Nephron (organoid): ENCODE measurements around the gene C5orf46.

Experiments used
- H3K27ac Mint-ChIP-seq, 3 experiments: 2 replicates each; pipeline ENCODE4 v1.8.0; 2020; ENCODE audit warnings: mixed read lengths in 3 of 3, mild to moderate bottlenecking in 2 of 3, moderate library complexity in 1 of 3
- H3K27me3 Mint-ChIP-seq: 2 replicates; pipeline ENCODE4 v1.8.0; 2021; ENCODE audit warnings: low read depth, mild to moderate bottlenecking, moderate library complexity, mixed read lengths
- H3K36me3 Mint-ChIP-seq: 2 replicates; pipeline ENCODE4 v1.8.0; 2020; ENCODE audit warnings: low read depth, mixed read lengths
- H3K4me1 Mint-ChIP-seq: 2 replicates; pipeline ENCODE4 v1.8.0; 2020; ENCODE audit warnings: mixed read lengths
- H3K4me3 Mint-ChIP-seq, 3 experiments: 2 replicates each; pipeline ENCODE4 v1.8.0; 2020; ENCODE audit warnings: mild to moderate bottlenecking in 3 of 3, mixed read lengths in 3 of 3, moderate library complexity in 2 of 3
- H3K9me3 Mint-ChIP-seq: 2 replicates; pipeline ENCODE4 v1.8.0; 2020; ENCODE audit warnings: mixed read lengths
- CTCF ChIP-seq, 3 experiments: fragments of 200-600 bp; sonication (generic); IDR thresholded peaks; one replicate each; pipeline ENCODE4 v1.5.0; 2021; ENCODE audit warnings: antibody characterized with exemption in 3 of 3; ENCODE audit not compliant: unreplicated experiment in 3 of 3

Gene C5orf46

DNA sequence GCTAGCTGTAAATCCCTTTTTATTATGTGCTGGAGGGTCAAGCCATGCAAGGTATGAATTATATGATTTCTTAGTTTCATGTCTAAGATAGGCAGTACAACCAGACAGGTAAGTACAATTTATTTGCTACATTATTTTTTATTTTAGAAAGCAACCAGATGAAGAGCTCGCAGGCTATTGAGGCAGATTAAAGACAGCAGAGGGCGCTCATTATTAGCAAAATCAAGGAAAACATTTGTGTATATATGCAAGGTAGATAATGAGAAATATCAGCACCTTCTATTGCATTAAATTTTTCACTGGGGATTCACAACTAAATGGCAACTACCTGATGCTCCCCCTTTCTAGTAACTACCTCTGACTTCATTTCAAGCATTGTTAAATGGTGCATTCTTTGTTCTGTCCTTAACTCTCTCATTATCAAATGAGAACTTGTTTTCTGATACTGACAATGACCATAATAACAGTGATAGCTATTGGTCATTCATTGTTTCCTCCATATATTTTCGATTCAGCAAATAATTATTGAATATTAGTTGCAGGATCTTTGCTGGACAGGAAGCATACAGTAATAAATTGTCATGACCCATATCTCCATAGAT is 19.2 kb downstream of the C5orf46 start:
- no peaks in the 10 kb centered on the region for H3K36me3 Mint-ChIP-seq
- no peaks in the 10 kb centered on the region for H3K27me3 Mint-ChIP-seq
- no peaks in the 10 kb centered on the region for H3K4me1 Mint-ChIP-seq
- no peak overlapping the region for H3K27ac Mint-ChIP-seq
- no peak overlapping the region for H3K4me3 Mint-ChIP-seq
- peak; percentile 53 to 66 (median 63) for TF ChIP-seq CTCF (IDR thresholded peaks at IDR 0.05; ENCODE audit: unreplicated experiment in 3 of 3)
- H3K9me3 Mint-ChIP-seq = no peaks in the 10 kb centered on the region

DNA sequence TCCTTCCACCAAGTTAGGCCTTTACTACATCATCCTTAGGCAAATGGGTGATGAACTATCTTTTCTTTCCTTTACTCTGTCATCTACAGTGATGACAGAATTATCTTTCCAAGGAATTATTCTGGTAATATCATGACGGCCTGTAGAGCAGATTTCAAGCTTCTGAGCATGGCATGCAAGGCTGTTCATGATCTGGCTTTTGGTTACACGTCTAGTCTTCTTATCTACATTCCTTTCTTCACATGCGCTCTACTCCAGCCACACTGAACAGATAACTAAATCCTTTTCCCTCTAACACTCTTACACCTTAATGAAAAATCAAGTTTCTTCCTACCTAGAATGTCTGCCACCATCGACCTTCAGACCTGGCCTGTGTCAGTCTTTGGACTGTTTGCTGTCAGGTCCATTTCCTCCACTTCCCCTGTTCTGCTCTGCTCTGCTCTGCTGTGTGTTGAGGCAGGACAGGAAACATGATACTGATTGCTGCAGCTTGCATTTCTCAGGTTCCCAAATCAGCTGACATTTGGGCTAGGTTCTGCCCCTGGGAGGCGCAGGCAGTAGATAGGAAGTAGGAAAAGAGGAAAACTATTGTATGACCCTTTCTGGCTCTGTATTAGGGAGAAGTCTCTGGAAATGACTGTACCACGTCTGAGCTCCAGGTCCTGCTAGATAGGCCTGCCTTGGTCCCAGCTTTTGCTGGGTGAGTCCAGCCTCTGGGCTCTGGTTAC is 23.6 kb downstream of the C5orf46 start:
- no peaks in the 10 kb centered on the region for H3K27me3 Mint-ChIP-seq
- H3K36me3 Mint-ChIP-seq = no peaks in the 10 kb centered on the region
- no peak overlapping the region for H3K27ac Mint-ChIP-seq
- no peaks in the 10 kb centered on the region for H3K9me3 Mint-ChIP-seq
- H3K4me3 Mint-ChIP-seq = no peak overlapping the region
- no peak for TF ChIP-seq CTCF (IDR thresholded peaks at IDR 0.05; ENCODE audit: unreplicated experiment in 3 of 3)
- no peaks in the 10 kb centered on the region for H3K4me1 Mint-ChIP-seq

DNA sequence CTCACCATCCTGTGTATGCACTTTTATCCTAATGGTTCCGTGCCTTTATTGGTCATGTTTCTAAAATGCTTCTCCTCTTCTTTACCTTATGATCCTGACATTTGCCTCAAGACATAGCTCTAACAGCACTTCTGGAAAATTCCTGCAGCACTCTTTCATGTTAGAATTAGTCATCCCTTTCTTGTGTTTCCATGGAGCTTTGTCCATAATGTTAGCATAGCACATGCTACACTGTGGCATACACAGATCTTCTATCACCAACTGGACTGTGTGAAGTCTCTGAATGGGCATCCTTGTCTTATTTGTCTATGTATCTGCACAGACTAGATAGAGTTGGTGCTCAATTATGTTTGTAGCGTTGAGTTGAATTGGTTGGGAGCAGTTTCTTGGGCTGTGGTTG is 25.9 kb downstream of the C5orf46 start:
- Mint-ChIP-seq H3K27me3 (peaks cover 4% of the 10 kb centered on the region), H3K9me3 (no peaks in the 10 kb centered on the region), H3K4me3 (no peak overlapping the region), H3K4me1 (no peaks in the 10 kb centered on the region), H3K36me3 (no peaks in the 10 kb centered on the region), H3K27ac (no peak overlapping the region)
- TF ChIP-seq CTCF (IDR thresholded peaks at IDR 0.05; ENCODE audit: unreplicated experiment in 3 of 3) = no peak

GRCh38 chr5:147879784-147880183 is 26.6 kb downstream of the C5orf46 start:
- no peaks in the 10 kb centered on the region for H3K9me3 Mint-ChIP-seq
- H3K27ac Mint-ChIP-seq = no peak overlapping the region
- no peaks in the 10 kb centered on the region for H3K4me1 Mint-ChIP-seq
- no peaks in the 10 kb centered on the region for H3K36me3 Mint-ChIP-seq
- H3K27me3 Mint-ChIP-seq = peaks cover 4% of the 10 kb centered on the region
- TF ChIP-seq CTCF (IDR thresholded peaks at IDR 0.05; ENCODE audit: unreplicated experiment in 3 of 3) = no peak
- H3K4me3 Mint-ChIP-seq = no peak overlapping the region

DNA sequence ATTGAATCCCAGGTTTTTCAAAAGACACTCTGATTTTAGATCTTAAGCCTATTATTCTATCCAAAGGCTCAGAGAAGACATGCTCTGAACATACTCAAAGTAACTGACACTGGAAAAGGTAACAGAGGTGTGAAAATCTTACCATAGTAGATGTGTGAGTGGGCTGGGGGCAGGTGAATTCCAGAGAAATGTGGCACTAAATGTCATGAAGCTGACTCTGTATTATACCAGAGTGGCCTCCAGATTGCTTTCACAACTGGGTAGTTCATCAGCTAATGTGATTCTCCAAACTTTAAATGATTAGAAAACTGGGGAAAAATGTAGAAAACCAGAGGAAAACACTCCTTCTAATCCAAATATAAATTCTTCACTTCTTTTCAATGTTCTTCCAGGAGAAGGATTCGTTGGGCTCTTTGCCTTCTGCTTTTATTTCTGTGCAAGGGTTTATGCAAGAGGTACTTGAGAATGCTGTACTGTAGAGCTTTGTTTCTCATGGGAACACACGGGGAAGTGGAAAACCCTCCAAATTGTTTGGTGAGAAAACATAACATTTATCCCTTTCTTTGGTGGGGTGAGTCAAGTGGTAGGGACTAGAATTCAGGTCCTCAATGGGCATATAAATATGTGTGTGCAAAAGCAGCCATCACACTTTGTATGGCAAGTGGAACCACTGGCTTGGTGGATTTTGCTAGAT is 28.1 kb downstream of the C5orf46 start, which contains the start of gene SCGB3A2:
SCGB3A2 (plus strand) TSS at position 646 of the 694 bp plus-strand sequence. CDS start 93 bp downstream, outside the sequence.
- Mint-ChIP-seq H3K4me1 (no peaks in the 10 kb centered on the region), H3K27ac (peak within 1 kb of the TSS in 1 of 3 experiments; percentile 6), H3K9me3 (no peaks in the 10 kb centered on the region), H3K27me3 (peaks cover 17% of the 10 kb centered on the region), H3K36me3 (no peaks in the 10 kb centered on the region), H3K4me3 (no peak within 1 kb of the TSS)
- no peak for TF ChIP-seq CTCF (IDR thresholded peaks at IDR 0.05; ENCODE audit: unreplicated experiment in 3 of 3)
